GM18519 (cell line): ENCODE results near the gene EBF3.

Experiments
- ATAC-seq: cut with Tn5 transposase; IDR thresholded peaks from one replicate; pipeline ENCODE4 v1.9.1; 2021; ENCODE audit warnings: mild to moderate bottlenecking, moderate library complexity; ENCODE audit not compliant: unreplicated experiment, low FRiP score

The EBF3 gene

DNA sequence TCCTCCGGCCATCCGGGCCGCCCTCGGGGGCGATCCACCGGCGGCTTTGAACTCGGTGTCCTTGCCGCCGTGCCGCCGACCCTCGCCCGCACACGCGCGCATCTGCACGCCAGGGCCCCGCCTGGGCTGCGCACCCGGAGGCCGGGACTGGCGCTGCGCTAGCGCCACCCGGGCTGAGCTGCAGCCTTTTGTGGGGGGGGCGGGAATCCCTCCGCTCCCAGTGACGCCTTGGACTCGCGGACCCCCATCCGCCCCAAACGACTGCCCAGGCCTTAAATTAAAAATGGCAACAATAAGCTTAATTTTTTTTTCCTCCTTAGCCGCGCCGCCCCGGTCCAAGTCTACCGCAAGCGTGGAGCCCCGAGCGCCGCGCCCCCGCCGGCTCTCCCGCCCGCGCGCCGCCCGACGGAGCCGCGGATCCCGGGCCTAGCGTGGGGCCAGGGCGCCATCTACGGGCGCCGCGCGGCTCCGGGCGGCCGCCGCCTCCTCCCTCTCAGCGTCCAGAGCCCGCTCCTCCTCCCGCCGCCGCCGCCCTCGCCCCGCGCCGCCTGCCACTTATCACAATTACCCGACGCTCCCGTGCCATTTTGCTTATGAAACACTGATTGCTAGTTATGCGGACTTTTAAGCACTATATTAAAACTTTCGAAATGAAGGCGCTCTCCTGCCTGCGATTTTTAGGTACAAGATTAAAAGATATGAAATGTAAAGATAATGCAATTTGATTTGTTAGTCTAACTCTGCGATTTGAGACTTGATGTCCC lies 7.5 kb upstream of the EBF3 start:
- ATAC-seq = no peak

DNA sequence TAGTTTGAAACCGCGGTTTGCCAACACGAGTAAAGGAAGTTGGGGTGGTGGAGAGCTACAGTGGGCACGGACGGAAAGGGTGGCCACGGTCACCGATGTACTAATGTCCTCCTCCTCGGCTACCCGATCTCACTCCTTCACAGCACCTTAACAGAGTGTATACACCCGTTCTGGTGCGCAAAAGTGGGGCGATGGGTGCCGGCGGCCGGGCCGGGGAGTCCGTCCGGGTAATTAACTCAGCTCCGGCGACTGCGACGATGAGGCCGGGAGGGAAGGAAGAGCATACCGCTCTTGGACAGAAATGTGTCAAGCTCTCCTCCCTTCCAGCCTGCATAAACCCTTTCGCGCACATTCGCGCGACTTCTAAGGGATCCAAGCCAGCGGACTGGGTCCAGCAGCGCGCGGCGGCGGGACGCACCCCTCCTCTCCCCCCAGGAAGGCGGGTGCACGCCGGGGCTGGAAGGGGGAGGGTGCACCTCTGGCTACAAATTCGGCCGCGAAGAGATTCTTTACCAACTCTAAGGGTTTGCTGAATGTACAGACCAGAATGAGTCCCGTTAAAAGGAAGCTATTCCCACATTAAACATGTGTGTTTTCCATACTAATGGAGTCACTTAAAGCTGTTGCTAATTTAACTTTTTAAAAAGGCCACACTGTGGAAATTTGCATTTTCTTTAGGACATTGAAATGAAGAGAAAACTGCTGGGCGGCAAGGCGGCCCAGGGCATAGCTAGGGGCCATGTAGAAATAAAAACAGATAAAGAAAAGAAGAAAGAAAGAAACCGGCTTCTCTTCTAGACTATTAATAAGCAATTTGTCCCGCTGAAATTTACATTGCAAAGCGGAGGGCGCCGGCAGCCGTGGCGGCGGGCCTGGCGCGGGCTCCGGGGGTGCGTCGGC lies 6.6 kb upstream of the EBF3 start:
- no peak for ATAC-seq

DNA sequence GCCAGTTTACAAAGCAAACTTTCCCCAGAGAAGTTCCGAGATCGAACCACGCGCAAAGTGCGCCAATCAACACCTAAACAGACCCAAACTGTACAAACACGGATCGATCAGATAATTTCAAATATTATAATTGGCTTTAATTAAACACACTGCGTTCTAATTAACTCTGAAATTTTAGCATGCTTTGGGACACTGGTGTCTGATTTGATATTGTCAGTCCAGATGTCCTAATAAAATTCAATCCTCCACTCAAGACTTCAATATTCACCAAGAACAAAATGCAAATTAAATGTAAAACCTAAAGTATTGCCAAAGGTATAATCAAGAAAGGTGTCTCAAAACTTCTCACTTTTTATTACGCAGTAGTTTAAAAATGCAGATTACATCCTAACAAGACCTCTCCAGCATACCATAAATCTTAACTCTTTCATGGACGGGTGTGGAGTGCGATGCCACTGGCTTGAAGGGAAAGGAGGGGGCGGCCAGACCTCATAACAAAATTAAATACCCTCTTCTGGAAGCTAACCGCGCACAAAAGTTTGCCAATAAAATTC lies 5.9 kb upstream of the EBF3 start:
- ATAC-seq = no peak

DNA sequence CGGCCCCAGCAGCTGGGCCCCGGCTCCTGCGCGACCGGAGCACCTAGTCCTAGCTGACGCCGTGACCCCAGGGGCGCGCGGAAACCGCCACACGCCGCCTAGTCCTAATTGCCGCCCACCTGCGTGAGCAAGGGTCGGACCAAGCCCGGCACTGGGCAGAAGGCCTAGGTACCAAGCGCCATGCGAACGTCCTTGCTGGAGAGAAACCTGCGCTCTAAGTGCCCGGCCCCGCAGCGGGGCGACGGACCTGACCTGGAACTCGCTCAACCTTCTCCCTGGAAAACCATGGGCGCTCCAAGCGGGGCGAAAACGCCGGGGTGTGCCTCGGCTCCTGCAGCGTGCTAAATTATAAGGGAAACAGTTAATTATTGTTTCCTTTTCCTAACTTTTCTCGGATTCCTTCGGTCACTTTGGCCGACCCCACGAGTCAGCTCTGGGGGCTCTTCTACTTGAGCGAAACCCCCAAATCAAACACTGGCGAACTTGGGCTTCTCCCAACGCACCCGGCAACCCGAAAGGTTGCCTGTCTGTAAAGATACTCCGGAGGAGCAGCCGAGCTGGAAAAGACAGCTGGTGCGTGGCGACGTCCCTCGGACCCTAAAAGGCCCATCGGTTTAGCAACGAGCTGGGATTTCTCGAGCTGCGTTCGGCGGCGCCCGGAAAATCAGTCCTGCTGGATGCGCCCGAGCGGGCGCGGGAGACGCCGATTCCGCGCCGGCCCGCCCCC lies 5.3 kb upstream of the EBF3 start:
- ATAC-seq = no peak

DNA sequence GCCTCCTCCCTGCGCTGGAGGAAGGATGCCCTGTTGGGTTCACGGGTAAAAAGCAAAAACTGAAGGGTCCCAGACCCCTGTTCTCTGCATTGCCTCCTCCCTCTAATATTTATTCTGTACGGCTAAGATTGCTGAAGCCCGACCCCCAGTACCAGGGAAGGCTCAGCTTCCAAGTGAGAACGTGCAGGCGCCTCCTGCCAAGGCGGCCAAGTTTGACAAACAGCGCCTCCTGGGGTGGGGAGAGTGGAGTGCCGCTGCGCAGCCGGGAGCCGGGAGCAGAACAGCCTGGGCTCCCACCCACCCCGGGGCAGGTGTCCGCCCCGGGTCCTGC lies 4.7 kb upstream of the EBF3 start:
- ATAC-seq = no peak

DNA sequence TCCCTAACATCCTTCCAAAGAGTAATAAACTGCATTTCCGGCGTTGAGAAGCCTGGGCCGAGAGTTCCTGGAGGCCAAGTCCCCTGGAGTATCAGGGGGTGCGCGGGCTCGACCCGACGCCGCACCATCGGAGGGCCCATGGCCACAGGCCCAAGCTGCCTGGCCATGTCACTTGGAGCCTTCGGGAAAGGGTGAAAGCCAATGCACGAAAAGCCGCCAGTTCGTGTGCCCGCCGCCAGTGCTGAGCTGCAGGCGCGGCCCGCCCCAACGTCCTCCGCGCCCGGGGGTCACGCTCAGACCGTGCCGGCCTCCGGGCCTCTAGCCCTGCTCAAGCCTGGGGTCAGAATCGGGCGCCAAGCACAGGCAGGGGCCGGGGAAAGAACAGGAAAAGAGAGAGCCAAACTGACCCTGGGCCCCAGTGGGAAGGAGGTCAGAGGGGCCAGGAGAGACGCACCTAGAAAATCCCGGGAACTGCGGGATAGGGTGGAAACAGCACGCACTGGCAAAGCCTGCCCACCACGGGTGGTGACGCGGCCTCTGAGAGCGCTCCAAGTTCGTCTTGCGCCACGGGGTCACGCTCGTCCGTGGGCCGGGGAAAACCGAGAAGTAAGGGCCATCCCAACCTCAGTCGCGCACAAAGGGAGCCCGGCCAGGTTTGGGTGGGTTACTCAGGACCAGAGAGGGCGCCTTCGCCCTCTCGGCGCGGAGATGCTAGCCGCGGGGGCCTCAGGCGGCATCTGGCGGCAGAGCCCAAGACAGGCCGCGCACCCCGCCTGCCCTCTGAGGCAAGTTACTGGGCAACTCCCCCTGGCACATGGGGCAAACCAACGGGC lies 4.2 kb upstream of the EBF3 start:
- no peak for ATAC-seq

DNA sequence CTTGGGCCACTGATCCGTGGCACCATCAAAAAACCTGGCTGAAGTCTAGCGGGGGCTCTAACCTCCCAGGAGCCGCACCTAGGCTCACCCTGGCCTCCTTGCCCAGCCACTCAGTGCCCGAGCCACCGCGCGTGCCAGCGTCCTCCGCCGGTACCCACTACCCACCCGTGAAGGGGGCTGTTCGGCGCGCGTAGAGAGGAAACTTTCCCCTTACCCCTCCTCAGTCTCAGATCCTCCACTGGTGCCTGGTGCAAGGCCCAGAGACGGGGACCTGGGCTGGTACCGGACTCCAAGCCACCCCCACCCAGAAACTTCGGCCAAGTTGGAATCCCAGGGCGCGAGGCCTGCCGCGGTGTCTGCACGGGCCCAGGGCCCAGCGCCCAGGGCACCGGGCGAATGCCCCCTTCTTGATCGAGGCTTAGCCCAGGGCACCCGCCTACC lies 3.5 kb upstream of the EBF3 start:
- no peak for ATAC-seq

DNA sequence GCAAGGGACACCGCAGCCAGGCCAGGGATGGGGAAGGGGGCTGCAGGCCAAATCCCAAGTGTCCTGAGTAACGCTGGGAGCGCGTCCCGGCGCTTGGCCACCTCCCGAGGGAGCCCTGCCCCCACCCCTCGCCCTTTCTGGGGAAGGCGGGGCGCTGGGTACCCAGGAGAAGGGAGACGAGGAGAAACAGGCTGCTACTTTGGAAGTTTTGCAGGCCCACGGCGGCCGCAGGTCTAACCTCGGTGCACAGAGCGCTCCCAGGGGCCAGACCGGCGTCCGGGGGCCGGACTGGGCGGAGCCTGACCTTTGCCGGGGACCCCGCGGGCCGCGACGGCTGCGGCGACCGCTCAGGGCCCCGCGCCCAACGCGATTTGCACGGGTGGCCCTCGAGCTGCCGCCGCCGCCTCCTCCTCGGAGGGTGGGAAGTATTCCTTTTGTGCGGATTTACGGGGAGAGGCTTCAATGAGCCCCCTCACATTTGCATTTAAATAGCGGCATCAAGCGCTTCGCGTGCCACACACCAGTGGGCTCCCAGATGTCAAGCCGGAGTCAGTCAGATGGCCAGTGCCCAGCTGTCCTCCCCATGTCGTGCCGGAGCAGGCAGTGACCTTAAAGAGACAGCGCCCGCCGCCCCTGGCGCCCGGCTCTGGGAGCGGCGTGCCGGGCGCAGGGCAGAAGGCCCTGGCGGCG lies 3.0 kb upstream of the EBF3 start:
- ATAC-seq = no peak

DNA sequence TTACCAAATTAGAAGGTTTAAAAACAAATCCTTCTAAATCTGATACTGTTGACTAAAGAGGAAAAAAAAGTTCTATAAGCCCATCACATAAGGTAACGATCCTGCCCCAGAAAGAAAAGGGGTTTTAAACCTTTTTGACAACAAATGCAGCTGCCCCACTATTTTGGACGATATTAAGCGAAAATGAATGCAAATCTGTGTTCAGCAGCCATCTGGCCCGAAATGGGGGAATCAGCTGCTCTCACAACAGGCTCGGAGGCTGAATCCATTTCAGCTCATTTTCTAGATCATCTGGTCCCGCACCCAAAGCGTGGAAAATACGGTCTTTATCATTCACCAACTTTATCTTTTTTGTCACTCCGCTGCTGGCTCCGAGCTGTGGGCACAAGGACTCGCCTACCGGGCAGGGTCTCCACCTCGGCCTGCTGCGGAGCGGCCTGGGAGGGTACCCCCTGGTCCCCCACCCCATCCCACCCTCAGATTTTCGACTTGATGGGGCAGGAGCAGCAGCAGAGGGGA lies 2.4 kb upstream of the EBF3 start:
- no peak for ATAC-seq

DNA sequence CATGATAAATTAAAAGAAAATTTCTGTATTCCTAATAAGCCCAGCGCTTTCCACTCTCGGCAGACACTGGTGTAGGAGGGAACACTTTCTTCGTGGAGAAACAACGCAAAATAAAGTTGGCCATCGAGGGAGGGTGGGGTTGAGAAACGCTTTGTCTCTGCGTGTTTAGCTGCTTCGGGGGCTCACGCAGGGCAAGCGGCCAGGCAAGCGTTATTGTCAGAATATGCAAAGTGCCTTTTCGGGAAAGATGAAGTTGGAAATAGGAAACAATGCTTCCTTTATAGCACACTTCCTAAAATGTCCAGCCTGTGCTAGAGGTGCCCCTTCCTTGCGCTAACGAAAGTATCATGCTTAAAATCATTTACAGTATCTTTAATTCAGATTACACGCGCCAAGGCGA lies 1.9 kb upstream of the EBF3 start:
- ATAC-seq = no peak

DNA sequence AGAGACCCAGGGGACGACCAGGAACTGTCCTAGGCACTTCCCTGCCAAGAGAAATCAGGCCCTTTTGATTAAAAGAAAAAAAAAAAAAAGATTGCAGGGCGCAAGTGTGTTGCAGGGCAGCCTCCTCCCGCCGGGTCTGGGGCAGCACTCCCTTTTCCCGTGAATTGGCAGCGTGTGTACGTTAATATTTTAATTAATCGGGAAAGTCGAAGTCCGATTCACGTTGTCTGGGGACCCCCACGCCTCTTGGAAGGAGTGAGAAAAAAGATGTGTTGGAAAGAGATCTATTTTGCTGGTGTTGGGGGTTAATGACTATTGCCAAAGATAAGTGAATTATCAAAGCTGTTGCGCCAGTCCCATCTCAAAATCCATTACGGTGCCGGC lies 1.3 kb upstream of the EBF3 start:
- no peak for ATAC-seq

DNA sequence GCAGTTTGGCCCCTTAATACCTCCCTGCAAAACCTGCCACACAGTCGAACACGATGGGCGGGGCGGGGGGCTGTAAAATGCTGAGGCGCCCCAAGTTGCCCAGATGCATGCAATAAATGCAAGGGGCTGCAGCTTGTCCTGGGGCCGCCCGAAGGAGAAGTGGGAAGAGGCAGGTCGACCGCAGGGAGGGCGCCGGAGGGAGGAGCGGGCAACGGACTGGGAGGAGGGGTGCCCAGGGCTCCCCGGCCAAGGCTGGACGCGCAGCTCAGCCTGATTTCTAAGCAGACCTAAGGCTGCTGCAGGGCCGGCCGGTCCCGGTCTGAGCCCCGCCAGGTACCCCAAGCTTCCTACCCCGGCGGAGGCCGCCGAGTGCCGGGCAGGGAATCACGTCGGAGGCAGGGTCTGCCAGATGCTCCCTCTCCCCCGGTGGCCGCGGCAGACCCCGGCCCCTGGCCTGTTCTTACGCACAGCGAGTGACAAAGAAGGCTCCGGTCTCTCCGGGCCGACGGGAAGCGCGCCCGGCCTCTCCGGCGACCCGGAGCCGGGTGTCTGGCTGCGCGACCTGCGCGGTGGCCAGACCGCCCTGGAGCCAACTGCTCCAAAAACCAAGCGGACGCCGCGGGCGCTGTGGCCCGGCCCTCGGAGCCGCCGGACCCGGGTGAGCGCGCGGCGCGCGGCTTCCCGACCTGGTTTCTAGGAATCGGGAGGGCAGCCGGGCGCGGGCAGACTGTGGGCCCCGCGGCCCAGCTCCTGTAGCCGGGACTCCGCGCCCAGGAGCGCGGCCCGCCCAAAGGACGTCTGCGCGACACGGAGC lies 744 bp upstream of the EBF3 start:
- ATAC-seq = no peak

DNA sequence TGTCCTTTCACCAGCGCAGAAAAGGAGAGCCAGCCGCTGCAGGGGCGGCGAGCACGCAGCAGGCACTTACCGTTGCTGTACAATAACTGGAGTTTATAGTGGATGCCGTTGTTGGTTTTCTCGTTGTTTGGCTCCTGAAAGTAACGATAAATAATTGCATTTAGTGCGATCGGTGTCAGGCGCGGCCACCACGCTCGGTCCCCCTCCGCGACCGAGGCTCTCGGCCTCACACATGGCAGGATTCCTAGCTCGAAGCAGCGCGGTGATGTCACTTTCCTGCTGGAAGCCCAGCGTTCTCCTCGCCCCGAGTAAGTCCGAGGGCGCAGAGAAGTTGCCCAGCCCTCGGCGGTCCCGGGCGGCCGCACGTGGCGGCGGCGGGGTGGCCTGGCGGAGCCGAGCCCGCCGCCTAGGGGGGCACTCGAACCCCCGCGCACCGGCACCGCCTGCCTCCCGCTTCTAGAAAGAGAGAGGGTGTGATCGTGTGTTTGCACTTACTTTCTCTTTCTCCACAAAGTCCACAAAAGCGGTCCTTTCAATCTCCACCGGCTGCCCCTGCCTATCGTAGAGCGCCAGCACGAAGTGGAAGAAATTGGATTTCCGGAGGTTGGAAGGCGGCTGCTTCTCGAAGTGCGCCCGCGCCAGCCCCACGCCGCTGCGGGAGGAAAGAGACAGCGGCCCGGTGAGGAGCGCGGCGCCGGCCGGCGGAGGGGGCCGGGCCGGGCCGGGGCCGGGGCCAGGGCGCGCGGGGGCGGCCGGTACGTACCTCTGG lies 1.0 kb downstream of the EBF3 start:
- no peak for ATAC-seq

DNA sequence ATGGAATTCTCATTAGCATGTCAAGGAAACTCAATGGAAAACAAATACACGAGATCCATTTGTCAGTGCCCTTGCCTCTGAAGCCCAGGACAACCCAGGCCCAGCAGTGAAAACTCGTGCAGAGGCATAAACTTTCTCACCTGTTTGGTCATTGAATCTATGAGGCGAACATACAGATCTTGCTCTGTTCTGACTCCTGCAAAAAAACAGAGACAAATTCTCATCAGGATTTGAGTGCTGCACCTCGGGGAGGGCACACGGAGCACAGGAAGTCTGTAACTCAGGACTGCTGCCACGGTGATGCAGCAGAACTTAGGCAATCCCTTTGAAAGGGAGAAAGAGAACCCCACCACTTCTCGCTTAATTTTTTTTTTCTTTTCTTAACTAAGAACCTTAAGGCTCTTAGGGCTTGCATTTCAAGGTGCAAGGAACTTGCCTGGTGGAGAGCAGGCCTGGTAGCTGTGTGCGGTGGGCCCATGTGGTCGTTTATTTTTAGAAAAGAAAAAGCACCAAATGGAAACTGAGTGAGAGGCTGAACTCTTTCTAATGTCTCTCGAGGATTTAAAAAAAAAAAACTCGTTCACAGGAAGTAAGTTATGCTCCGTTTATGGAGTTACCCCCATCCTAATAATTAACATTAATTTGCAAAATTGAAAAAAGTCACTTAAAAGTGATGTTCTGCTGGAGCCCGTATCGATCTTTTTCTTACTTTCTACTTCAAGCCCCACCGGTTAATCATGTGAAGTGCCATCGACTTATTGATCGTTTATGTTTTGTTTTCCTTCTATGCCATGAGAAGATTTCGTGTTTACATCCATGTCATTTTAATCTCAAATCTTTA lies 1.8 kb downstream of the EBF3 start:
- no peak for ATAC-seq

DNA sequence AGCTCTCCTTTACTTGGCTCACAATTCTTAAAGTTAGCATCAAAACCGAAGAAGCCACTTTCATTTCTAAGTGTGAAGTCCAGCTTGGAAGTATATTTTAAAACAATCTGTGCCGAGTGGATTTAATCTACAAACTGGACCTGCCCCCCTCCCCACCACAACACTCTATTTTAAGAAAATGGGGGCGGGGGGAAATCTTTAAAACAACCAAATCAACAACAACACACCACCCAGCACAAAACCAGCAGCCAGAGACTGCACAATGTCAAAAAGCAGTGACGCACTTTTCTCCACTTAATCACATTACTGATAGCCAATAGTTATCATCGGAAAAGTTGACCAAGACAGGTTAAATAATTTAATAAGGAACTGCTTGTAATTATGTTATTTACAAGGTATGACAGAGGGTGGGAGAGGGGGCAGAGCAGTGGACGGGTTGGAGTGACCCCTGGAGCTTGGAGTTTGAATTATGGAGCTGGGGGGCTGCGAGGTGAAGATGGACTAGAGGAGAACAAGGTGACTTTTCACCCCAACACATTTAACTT lies 2.8 kb downstream of the EBF3 start:
- ATAC-seq = no peak

DNA sequence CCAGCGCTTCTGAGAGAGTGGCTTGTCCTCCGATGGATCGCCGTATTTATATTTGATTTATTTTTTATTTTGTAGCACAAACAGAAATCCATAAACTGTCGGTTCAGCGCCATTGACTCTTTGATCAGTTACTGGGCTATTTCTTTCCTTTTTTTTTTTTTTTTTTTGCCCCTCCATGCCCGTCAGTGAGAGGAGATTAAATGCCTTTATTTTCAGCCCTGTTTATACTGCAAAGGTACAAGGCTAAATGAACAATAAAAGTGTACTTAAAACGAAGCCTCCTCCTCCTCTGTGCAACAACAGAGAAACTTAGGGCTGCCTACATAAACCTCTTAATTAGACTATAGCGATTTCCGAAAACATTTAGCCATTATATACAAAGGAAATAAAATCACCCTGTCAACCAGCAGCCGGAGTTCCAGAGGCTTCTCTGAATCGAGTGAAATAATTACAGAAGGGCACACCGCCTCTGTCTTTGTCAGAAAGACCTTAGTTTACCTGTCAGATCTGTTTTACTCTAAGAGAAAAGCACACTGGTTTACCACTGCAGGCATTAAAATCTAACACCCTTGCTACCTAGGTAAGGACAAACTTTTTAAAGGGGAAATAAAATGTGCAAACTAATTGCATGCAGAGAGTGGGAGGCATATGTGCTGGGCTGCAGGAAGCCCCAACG lies 3.5 kb downstream of the EBF3 start:
- ATAC-seq = no peak
